Measurements from ENCODE around the gene PTEN.
"Not testable (repeated sequence)": the region's sequence is repeated elsewhere in the genome, so short reads cannot be mapped to it uniquely, and the experiment has no call there.

Gene PTEN

DNA sequence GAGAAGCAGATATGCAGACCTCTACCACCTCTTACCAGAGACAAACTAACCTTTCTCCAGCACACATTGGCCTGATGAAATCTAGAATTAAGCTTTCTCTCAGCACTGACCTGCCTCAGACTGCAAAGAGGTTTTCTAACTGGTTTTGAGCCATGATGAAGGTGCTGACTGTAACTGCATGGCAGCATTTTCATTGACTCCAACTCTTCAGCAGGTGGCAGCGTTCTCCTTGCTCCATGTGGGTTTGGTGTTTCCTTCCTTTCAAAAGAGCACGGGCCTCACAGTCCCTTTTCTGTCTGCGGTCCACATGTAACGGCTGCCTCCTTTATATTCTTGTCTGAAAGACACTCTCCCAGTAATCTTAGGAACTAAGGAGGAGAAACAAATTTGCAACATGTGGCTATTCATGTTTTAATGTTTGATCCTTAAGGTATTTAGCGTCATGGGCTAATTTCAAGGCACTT, 12.7 kb upstream of the PTEN start:
- TF ChIP-seq JUND (IDR thresholded peaks at IDR 0.05; ENCODE audit: low read depth), result no peak
- in situ Hi-C loops (cut with HindIII; ENCODE audit: low pct_unique_long_range_greater_than_20kb, low sequenced_read_pairs), result loop anchor here (25.0 kb wide), 1 partner anchor 262 kb away; no protein-coding TSS in a partner anchor
- DNase-seq (ENCODE audit: low read depth in 1 of 2, low spot score in 1 of 2), result peak; percentile 35 to 88

GRCh38 chr10:87852089-87852488, 11.3 kb upstream of the PTEN start:
- in situ Hi-C loops (cut with HindIII; ENCODE audit: low pct_unique_long_range_greater_than_20kb, low sequenced_read_pairs), result loop anchor here (25.0 kb wide), 1 partner anchor 260 kb away; no protein-coding TSS in a partner anchor
- TF ChIP-seq JUND (IDR thresholded peaks at IDR 0.05; ENCODE audit: low read depth), result no peak
- DNase-seq (ENCODE audit: low read depth in 1 of 2, low spot score in 1 of 2), result no peak

- in situ Hi-C loops (cut with HindIII; ENCODE audit: low pct_unique_long_range_greater_than_20kb, low sequenced_read_pairs), result loop anchor here (25.0 kb wide), 1 partner anchor 257 kb away; no protein-coding TSS in a partner anchor
- not testable (repeated sequence) for DNase-seq (ENCODE audit: low read depth in 1 of 2, low spot score in 1 of 2)
Measured at GRCh38 chr10:87855247-87855646, 8.2 kb upstream of the PTEN start.

DNA sequence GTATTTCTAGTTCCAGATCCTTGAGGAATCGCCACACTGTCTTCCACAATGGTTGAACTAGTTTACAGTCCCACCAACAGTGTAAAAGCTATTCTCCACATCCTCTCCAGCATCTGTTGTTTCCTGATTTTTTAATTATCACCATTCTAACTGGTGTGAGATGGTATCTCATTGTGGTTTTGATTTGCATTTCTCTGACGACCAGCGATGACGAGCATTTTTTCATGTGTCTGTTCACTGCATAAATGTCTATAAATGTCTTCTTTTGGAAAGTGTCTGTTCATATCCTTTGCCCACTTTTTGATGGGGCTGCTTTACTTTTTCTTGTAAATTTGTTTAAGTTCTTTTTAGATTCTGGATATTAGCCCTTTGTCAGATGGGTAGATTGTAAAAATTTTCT, 7.8 kb upstream of the PTEN start:
- not testable (repeated sequence) for DNase-seq (ENCODE audit: low read depth in 1 of 2, low spot score in 1 of 2)
- in situ Hi-C loops (cut with HindIII; ENCODE audit: low pct_unique_long_range_greater_than_20kb, low sequenced_read_pairs), result loop anchor here (25.0 kb wide), 1 partner anchor 257 kb away; no protein-coding TSS in a partner anchor

DNA sequence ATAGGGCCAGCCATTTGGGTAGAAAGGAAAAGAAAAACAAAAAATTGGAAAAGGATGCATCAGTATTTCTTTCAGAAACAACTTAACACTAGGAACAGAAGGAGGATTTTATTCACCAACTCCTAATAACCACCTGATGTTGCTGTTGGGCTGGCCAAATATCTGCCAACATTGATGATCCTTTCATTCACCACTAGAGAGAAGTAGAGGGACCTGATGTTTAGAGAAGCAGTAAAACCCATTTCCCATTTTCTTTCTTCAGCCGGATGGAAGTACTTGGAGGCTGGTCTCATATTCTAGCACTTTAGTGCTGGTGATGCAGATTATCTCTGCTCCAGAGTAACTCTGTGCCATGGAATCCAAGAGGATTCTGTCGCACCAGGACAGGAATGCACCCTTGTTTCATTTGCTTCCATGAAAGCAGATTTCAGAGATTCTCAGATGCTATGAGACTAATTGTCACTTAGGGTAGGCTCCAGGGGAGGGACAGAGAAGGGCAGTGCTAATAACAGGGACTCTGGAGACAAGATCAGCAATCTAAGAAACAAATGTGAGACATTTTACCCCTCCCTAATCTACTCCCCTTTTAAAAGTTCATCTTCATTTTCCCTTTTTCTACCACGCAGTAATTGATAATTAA, 3.1 kb upstream of the PTEN start:
- in situ Hi-C loops (cut with HindIII; ENCODE audit: low pct_unique_long_range_greater_than_20kb, low sequenced_read_pairs), result loop anchor here (25.0 kb wide), 1 partner anchor 252 kb away; no protein-coding TSS in a partner anchor
- DNase-seq (ENCODE audit: low read depth in 1 of 2, low spot score in 1 of 2), result peak; percentile 61 to 90
- no peak for TF ChIP-seq JUND (IDR thresholded peaks at IDR 0.05; ENCODE audit: low read depth)

DNA sequence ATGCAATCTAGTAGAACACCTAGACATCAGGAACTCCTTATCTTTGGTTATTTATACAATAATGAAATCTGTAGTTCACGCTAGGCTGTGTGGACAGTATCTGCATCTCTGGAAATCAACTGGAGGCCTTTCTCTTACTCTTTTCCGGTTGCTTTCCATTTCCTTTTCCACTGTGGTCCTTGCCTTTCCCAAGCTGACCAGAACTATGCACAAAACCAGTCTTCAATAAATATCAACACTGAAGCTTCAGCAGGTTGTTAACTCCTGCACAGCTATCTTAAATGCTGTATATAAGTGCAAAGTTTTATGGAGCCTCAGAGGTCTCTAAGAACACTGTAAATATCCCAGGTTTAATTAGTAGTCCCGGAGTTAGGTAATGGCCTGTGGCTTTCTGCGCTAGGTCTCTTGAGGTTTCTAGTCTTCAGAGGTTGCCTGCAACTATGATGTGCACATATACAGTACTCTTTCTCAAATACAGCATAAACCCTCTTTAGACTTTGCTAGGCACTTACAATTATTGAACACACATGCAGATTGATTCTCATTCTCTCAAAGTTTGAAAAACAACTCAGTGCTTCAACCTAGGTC, 2.5 kb upstream of the PTEN start:
- TF ChIP-seq JUND (IDR thresholded peaks at IDR 0.05; ENCODE audit: low read depth), result no peak
- DNase-seq (ENCODE audit: low read depth in 1 of 2, low spot score in 1 of 2), result no peak
- in situ Hi-C loops (cut with HindIII; ENCODE audit: low pct_unique_long_range_greater_than_20kb, low sequenced_read_pairs), result loop anchor here (25.0 kb wide), 1 partner anchor 251 kb away; no protein-coding TSS in a partner anchor

- in situ Hi-C loops (cut with HindIII; ENCODE audit: low pct_unique_long_range_greater_than_20kb, low sequenced_read_pairs), result loop anchor here (25.0 kb wide), 1 partner anchor 251 kb away; no protein-coding TSS in a partner anchor
- no peak for TF ChIP-seq JUND (IDR thresholded peaks at IDR 0.05; ENCODE audit: low read depth)
- DNase-seq (ENCODE audit: low read depth in 1 of 2, low spot score in 1 of 2), result peak; percentile 27 to 68
Measured at GRCh38 chr10:87861566-87861952, 1.9 kb upstream of the PTEN start.

DNA sequence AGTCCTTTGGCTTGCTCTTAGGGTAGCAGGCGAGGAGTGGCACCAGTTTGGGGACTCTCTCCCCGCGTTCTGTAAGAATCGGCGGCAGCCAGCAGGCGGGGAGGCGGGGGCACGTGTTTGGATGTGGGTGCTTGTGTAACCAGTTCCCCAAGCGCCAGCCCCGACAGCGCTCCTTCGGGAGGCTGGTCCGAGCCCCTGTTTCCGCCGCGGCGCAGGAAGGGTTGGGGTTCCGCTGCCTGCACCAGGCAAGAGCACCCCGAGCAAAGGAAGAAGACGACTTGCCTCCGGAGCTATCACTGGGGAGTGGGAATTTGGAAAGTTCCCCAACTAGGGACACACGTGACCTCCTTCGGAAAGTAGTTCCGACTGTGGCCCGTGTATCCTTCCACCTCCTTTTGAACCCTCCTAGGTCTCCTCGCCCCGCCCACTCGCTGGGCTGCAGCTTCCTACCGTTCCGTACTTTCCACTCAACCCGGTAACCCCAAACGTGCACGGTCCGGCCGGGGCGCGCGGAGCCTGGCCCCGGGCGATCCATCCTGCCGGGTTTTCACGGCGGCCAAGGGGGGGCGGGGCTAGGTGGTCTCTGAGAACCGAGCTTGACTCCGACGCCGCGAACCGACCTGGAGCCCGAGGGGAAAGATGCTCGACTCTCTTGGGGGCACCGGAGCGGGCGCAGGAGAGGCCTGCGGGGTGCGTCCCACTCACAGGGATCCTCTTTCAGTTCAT, 1.3 kb upstream of the PTEN start:
- DNase-seq (ENCODE audit: low read depth in 1 of 2, low spot score in 1 of 2), result peak; percentile 93 to 100
- in situ Hi-C loops (cut with HindIII; ENCODE audit: low pct_unique_long_range_greater_than_20kb, low sequenced_read_pairs), result loop anchor here (25.0 kb wide), 1 partner anchor 250 kb away; no protein-coding TSS in a partner anchor
- peak; percentile 86 for TF ChIP-seq JUND (IDR thresholded peaks at IDR 0.05; ENCODE audit: low read depth)

GRCh38 chr10:87862679-87863052, 759 bp upstream of the PTEN start:
- TF ChIP-seq JUND (IDR thresholded peaks at IDR 0.05; ENCODE audit: low read depth), result no peak
- in situ Hi-C loops (cut with HindIII; ENCODE audit: low pct_unique_long_range_greater_than_20kb, low sequenced_read_pairs), result loop anchor here (25.0 kb wide), 1 partner anchor 250 kb away; no protein-coding TSS in a partner anchor
- DNase-seq (ENCODE audit: low read depth in 1 of 2, low spot score in 1 of 2), result no peak

DNA sequence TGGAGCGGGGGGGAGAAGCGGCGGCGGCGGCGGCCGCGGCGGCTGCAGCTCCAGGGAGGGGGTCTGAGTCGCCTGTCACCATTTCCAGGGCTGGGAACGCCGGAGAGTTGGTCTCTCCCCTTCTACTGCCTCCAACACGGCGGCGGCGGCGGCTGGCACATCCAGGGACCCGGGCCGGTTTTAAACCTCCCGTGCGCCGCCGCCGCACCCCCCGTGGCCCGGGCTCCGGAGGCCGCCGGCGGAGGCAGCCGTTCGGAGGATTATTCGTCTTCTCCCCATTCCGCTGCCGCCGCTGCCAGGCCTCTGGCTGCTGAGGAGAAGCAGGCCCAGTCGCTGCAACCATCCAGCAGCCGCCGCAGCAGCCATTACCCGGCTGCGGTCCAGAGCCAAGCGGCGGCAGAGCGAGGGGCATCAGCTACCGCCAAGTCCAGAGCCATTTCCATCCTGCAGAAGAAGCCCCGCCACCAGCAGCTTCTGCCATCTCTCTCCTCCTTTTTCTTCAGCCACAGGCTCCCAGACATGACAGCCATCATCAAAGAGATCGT, 598 bp downstream of the PTEN start:
- in situ Hi-C loops (cut with HindIII; ENCODE audit: low pct_unique_long_range_greater_than_20kb, low sequenced_read_pairs), result loop anchor here (25.0 kb wide), 1 partner anchor 248 kb away; no protein-coding TSS in a partner anchor
- not testable (repeated sequence) for DNase-seq (ENCODE audit: low read depth in 1 of 2, low spot score in 1 of 2)

DNA sequence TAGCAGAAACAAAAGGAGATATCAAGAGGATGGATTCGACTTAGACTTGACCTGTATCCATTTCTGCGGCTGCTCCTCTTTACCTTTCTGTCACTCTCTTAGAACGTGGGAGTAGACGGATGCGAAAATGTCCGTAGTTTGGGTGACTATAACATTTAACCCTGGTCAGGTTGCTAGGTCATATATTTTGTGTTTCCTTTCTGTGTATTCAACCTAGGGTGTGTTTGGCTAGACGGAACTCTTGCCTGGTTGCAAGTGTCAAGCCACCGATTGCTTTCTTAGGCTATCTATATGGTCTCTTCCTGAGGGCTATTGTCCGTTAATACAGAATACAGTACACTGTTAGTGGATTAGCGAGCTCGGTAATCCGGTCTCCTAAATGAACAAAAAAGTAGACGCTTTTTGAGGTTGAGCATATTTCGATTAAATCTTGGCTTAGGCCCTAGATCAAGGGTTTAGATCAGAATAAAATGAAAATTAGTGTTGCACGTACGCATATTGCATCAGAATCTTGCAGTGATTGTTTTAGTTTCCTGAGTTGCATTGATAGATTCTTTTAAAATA, 1.2 kb downstream of the PTEN start:
- no peak for TF ChIP-seq JUND (IDR thresholded peaks at IDR 0.05; ENCODE audit: low read depth)
- peak; percentile 12 to 31 for DNase-seq (ENCODE audit: low read depth in 1 of 2, low spot score in 1 of 2)

DNA sequence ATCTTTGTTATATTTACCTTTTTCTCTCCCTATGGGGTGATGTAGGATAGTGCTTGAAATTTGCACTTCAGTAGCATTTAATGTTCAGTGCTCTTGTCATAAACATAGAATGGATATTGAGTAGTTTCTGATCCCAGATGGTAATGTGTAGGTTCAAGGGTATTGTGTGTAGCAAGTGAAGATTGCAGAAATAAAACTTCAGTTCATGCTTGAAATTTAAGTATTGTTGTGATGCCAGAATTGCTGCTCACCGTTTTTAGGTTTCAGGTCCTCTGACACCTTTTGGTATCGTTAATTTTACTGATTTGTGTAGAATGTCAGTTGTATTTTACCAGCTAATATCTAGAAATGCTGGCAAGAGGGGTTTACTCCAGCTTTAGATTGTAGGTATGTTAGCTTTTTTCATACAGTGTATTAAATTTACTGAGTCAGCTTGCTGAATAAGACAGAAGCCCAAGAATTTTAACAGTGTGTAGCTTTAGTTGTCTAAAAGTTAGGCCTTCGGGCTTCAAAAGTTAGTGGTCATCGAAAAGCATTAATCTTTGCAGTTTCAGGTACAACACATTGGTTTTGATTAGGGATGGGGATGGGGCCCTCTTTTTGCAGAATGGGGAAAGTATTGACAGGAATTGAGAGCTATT, 1.9 kb downstream of the PTEN start:
- DNase-seq (ENCODE audit: low read depth in 1 of 2, low spot score in 1 of 2), result no peak

More for the DNA sequence above, 1.2 kb downstream of the PTEN start:
- in situ Hi-C loops (cut with HindIII; ENCODE audit: low pct_unique_long_range_greater_than_20kb, low sequenced_read_pairs), result loop anchor here (25.0 kb wide), 1 partner anchor 248 kb away; no protein-coding TSS in a partner anchor

More for the DNA sequence above, 1.9 kb downstream of the PTEN start:
- in situ Hi-C loops (cut with HindIII; ENCODE audit: low pct_unique_long_range_greater_than_20kb, low sequenced_read_pairs), result loop anchor here (25.0 kb wide), 1 partner anchor 247 kb away; no protein-coding TSS in a partner anchor
- no peak for TF ChIP-seq JUND (IDR thresholded peaks at IDR 0.05; ENCODE audit: low read depth)
